Lower lobe of right lung (tissue), 2 donors: ENCODE results near the gene APOL5. TPM values are rescaled to one million over a fixed set of nuclear protein-coding genes. Genes with fewer than 3 reads are reported as not detected.
"Not testable (repeated sequence)": the region's sequence is repeated elsewhere in the genome, so short reads cannot be mapped to it uniquely, and the experiment has no call there.

Experiments used
- ATAC-seq, 2 donors: fragments of 200-7000 bp; cut with Tn5 transposase; one replicate each; pipeline ENCODE4 v1.9.1; 2020 to 2022; ENCODE audit warnings: mild to moderate bottlenecking in 2 of 2, moderate library complexity in 2 of 2
- DNase-seq: peaks from one replicate; pipeline ENCODE4 v3.0.0-alpha.2; 2020
- H3K27ac ChIP-seq: fragments of 200-600 bp; one replicate; pipeline ENCODE4 v1.8.0; 2022
- H3K27me3 ChIP-seq: fragments of 200-600 bp; one replicate; pipeline ENCODE4 v1.8.0; 2022; ENCODE audit warnings: low read depth
- H3K36me3 ChIP-seq: fragments of 200-600 bp; one replicate; pipeline ENCODE4 v1.8.0; 2022; ENCODE audit warnings: mild to moderate bottlenecking
- H3K4me1 ChIP-seq: fragments of 200-600 bp; one replicate; pipeline ENCODE4 v1.8.0; 2022
- H3K4me3 ChIP-seq: fragments of 200-600 bp; one replicate; pipeline ENCODE4 v1.8.0; 2022; ENCODE audit warnings: mild to moderate bottlenecking
- H3K9me3 ChIP-seq: fragments of 200-600 bp; one replicate; pipeline ENCODE4 v1.8.0; 2022
- intact Hi-C: fragments of 100-400 bp; cut with DNase I; formaldehyde crosslinking; loops from one replicate; pipeline ENCODE4 v1.11.0; 2022
- total RNA-seq: library from RNA; stranded (reverse); fragmentation: NEBNext Ultra II Directional; extraction: Animal tissue kit (Norgen Biotek cat#: 25700); gene quantifications from one replicate; pipeline ENCODE4 v1.2.1, GENCODE V29; 2021
- TF ChIP-seq, protein P1 (sequence below): fragments of 200-600 bp; IDR thresholded peaks from one replicate; pipeline ENCODE4 v1.8.0; 2022; ENCODE audit warnings: antibody characterized with exemption, mild to moderate bottlenecking
- donor health status: DM: no; HTN: yes; CAD: no; lungs with severe emphysema.

Gene APOL5
- total RNA-seq, 1 donor from 2014 or later, result not detected

DNA sequence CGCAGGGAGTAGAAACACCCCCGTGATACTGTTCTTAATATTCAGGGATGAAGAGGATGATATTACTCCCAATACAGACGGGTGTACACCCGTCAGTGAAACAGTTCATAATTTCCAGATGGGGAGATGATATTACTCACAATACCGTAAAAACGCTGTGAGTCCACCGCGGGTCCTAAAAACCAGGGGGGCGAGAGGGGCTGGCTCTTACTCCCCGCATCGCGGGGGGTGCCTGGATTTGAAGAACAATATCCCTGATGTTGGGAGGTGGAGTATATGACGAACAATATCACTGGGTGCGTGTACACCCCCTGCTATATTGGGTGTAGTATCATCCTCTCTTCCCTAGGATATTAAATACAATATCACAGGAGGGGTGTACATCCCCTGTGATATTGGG is 20.5 kb upstream of the APOL5 start:
- Histone ChIP-seq H3K4me3 (no peak overlapping the region), H3K36me3 (no peaks in the 10 kb centered on the region), H3K27ac (no peak overlapping the region), H3K4me1 (no peaks in the 10 kb centered on the region), H3K9me3 (no peaks in the 10 kb centered on the region), H3K27me3 (no peaks in the 10 kb centered on the region)
- ATAC-seq (no peak), DNase-seq (no peak)
- TF ChIP-seq, protein P1, sequence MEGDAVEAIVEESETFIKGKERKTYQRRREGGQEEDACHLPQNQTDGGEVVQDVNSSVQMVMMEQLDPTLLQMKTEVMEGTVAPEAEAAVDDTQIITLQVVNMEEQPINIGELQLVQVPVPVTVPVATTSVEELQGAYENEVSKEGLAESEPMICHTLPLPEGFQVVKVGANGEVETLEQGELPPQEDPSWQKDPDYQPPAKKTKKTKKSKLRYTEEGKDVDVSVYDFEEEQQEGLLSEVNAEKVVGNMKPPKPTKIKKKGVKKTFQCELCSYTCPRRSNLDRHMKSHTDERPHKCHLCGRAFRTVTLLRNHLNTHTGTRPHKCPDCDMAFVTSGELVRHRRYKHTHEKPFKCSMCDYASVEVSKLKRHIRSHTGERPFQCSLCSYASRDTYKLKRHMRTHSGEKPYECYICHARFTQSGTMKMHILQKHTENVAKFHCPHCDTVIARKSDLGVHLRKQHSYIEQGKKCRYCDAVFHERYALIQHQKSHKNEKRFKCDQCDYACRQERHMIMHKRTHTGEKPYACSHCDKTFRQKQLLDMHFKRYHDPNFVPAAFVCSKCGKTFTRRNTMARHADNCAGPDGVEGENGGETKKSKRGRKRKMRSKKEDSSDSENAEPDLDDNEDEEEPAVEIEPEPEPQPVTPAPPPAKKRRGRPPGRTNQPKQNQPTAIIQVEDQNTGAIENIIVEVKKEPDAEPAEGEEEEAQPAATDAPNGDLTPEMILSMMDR, result no peak
- intact Hi-C loops, result no loop called here

DNA sequence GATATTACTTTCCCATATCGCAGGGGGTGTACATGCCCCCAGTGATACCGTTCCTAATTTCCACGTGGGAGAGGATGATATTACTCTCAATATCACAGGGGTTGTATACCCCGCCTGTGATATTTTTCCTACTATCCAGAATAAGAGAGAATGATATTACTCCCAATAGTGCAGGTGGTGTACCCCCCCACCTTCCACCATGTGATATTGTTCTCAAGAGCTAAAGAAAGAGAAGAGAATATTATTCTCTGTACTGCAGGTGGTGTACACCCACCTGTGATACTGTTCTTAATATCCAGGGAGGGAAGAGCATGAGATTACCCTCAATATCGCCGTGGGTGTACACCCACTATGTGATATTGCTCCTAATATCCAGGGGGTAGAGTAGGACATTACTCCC is 17.8 kb upstream of the APOL5 start:
- H3K4me1 ChIP-seq, intact Hi-C loops, H3K27me3 ChIP-seq, DNase-seq, H3K36me3 ChIP-seq, H3K27ac ChIP-seq, ATAC-seq, H3K9me3 ChIP-seq, H3K4me3 ChIP-seq: not testable (repeated sequence)

GRCh38 chr22:35703861-35704584 is 13.6 kb upstream of the APOL5 start:
- TF ChIP-seq, protein P1, result no peak
- intact Hi-C loops, result no loop called here
- ATAC-seq (no peak), DNase-seq (no peak)
- Histone ChIP-seq H3K27ac (no peak overlapping the region), H3K27me3 (no peaks in the 10 kb centered on the region), H3K4me3 (no peak overlapping the region), H3K4me1 (no peaks in the 10 kb centered on the region), H3K36me3 (no peaks in the 10 kb centered on the region), H3K9me3 (no peaks in the 10 kb centered on the region)

DNA sequence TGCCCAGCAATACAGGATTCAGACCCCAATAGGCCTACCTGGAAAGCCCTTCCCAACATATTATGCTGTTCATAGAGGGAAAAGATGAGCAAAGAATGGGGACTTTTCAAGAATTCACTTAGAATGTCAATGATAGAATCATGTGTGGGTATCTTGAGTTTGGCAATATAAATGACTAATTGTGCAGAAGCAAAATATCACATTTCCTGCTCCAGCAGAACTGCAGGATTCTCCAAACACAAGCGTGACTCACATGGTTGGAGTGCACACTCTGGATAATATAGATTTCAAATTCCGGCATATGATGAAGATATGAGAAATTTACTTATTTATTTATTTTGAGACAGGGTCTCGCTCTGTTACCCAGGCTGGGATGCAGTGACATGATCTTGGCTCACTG is 12.5 kb upstream of the APOL5 start:
- no peak overlapping the region for H3K27ac ChIP-seq
- DNase-seq, result no peak
- H3K36me3 ChIP-seq, result no peaks in the 10 kb centered on the region
- no peaks in the 10 kb centered on the region for H3K4me1 ChIP-seq
- no peaks in the 10 kb centered on the region for H3K9me3 ChIP-seq
- TF ChIP-seq, protein P1, result no peak
- no peaks in the 10 kb centered on the region for H3K27me3 ChIP-seq
- intact Hi-C loops, result no loop called here
- ATAC-seq, result no peak
- H3K4me3 ChIP-seq, result no peak overlapping the region

- Histone ChIP-seq H3K27ac (no peak overlapping the region), H3K27me3 (no peaks in the 10 kb centered on the region), H3K36me3 (no peaks in the 10 kb centered on the region), H3K4me1 (no peaks in the 10 kb centered on the region), H3K9me3 (peaks cover 5% of the 10 kb centered on the region), H3K4me3 (no peak overlapping the region)
- DNase-seq, result no peak
- ATAC-seq, result no peak
- TF ChIP-seq, protein P1, result no peak
- intact Hi-C loops, result no loop called here
Observed at GRCh38 chr22:35708453-35708852, 9.2 kb upstream of the APOL5 start.

DNA sequence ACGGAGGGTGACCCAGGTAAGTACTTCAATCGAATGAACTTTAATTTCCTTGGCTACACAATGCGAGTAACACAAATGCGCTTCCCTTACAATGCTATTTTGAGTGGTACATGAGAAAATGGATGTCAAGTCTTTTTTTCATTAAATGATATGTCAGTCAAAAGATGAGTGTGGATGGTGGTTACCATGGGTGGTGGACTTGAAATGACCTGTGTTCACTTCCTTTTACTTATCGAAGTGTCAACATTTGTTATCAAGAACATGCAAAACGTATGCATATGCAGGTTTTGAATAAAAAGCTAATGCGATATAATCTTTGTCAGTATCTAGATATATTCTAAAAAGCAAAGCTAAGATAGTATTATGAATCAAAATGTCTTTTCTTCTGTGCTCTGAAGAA is 8.8 kb upstream of the APOL5 start:
- H3K4me1 ChIP-seq, result no peaks in the 10 kb centered on the region
- no peak overlapping the region for H3K27ac ChIP-seq
- DNase-seq, result no peak
- H3K27me3 ChIP-seq, result no peaks in the 10 kb centered on the region
- peaks cover 5% of the 10 kb centered on the region for H3K9me3 ChIP-seq
- no peak overlapping the region for H3K4me3 ChIP-seq
- intact Hi-C loops, result no loop called here
- no peak for ATAC-seq
- H3K36me3 ChIP-seq, result no peaks in the 10 kb centered on the region
- TF ChIP-seq, protein P1, result no peak
